ENCODE measurements around the gene CNTNAP2.

The CNTNAP2 gene

DNA sequence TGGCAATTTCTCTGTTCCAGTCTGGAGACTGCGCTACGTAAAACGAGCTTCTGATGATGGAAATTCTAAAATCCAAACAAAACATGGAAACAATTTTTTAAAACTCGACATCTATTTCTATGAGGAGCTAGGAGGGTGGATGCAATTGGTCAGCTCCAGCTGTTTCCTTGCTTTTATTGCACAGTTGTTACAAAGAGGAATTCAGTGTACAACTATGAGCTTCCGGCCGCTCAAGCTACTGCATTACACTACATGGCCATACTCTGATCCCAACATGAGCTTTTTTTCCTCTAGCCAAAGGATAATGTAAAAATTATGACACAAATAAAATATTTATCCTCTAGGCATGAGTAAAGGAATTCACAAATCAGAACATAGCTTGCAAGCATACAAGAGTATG is 2070.9 kb downstream of the CNTNAP2 start:
- DNase-seq: no peak

DNA sequence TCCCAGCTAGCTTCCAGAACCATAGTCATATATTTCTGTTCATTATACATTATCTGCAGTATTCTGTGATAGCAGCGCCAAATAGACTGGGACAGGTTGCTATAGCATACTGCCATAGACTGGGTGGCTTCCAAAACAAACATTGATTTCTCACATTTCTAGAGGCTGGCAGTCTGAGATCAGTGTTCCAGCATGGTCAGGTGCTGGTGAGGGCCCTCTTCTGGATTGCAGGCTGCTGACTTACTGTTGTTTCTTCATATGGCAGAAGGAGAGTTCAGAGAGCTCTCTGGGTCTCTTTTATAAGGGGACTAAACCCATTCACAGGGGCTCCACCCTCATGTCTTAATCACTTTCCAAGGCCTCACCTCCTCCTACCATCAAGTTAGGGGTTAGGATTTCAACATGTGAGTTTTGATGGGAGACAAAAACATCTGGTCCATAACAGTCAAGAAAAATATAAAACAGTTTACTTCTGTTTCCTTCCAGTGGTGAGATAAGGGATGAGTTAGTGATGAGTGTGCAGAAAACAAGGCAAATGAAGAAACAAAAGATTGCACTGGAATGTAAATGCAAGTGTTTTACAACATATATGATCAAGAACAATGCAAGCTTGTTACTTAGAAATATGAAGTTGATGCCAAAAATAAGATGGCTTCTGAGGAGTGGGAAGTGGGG is 2074.9 kb downstream of the CNTNAP2 start:
- no peak for DNase-seq

DNA sequence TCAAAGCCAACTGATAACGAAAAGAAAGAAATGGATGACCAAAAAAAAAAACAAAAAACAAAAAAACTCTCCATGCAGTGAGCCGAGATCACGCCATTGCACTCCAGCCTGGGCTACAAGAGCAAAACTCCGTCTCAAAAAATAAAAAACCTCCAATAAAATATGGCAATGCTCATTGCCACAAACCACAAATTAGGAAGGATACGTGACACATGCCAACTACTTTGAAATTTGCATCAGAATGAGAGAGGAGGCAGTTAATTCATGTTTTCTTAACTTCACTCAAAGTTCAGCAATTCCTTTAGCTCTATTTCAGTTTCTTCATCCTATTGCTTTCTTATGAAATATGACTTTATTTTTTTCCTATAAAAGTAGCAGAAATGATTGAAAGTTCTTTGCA is 2075.9 kb downstream of the CNTNAP2 start:
- DNase-seq: no peak

DNA sequence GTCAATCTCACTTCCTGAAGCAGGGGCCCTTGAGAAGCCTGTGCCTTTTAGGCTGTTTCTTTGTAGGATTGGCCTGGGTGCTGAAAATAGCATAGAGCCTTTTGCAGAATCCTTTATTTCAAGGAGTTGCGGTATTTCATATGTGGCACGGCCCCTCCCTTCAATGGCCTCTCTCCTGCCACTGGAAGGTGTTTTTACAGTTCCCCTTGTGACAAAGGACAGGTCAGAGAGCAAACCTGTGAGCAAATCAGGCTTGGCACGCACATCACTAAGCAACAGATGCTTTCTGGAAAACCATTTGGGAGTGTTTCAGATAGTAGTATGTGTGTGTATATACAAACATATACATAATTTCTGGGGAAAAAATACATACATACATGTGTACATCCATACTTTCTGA is 2085.4 kb downstream of the CNTNAP2 start:
- no peak for DNase-seq

DNA sequence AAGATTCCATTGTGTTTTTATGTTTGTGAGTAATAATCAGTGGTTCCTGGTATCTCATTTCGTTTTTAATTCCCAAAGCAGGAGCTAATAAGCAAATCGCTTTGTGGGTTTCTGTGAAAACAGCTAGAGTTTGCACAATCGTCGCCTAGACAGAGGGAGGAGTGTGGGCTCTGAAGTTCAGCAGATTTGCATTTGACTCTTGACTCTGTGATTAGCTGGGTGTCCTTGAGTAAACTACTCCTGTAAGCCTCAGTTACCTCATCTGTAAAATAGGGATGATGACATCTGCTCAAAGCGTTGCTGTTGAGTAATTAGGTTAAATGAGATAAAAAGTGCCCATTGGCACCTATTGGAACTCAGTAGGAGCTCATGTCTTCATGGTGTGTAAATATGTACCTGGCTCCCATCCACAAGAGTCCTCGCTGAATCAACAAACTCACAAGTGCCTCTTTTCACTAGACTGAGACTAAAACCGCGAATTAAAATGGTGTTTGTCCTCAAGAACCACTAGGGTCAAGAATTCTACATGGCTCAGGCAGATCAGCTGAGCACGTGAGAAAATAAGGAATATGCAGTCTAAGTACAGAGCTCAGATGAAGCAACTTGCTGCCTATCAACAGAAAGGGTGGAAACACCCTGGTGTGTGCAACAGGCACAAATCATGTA is 2088.2 kb downstream of the CNTNAP2 start:
- DNase-seq: no peak

DNA sequence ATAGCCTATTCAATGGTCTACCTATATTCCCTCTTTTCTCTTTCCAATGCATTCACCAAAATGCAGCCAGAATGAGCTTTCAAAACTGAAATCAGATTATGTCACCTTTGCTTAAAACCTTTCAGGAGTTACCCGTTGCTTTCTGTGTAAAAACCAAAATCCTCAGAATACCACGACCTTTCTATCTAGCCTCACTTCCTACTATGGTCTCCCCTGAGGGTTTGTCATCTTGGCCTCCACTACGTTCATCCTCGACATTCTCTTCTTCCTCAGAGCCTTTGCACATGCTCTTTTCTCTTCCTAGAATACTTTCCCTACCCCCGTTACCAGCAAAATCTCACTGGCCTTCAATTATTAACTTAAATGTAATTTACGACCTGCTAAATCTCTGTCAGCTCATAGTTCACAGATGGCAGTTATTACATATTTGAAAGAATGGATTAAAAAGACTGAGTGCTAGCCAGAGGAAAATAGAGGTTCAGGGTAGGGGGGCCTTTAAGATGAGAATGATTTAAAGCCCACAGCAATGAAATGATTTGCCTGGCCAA is 2093.1 kb downstream of the CNTNAP2 start:
- no peak for DNase-seq

DNA sequence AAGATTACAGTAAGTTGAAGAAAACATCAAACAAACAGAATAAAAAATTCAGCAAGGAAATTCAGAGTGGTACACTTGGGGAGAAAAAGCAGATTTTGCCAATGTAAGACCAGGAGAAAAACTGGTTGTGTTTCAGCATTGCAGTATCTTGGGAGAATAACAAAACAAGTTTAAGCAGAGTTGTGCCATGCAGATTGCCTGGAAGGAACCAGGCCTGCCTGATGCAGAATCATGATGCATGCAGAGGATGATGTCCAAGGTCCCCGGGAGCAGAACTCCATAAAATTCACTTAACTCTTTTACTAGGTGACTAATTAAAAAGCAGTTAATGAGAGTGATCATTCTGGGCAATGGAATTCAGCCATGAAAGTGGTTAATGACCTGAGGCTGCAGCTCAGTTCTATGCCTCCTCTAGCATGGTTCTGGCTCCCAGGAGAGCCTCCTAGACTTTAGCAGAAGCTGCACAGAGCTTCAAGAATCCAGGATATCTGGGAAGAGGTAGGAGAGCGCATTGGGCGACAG is 2094.3 kb downstream of the CNTNAP2 start:
- no peak for DNase-seq

DNA sequence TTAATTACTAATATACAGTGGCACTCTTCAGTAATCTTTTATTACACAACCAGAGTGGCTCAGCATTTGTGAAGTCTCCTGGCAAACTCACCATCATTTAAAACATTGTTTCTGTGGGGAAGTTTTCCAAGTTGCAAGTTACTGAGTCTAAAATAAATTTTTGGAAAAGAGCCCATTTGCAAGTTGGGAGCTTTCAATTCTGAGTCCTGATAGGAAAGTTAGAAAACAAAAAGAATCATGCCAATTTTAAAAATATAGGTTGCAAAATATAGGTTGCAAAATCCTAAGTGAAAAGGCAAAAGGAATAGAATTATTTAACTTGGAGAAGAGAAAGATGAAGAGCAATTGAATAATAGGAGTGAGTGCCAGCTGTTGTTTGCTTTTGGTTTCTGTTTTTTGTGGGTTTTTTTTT is 2095.1 kb downstream of the CNTNAP2 start:
- DNase-seq: no peak

DNA sequence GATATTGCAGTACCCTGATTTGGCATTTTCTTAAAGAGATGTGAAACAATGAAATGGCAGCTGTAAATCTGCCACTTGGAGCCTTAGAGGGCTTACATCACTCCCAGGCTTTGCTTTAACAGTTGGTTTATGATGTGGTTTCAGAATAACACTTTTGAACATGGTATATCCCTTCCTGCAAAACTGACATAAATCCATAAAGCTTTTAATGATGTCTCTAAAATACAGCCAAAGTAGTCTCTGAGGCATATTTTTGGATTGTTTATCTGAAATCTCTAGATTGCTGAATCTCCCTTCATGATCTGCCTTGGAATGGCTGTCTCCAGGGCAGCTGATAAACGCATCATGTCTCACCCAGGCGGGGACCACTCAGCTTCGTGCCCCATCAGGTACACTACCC is 2096.1 kb downstream of the CNTNAP2 start:
- DNase-seq: no peak

DNA sequence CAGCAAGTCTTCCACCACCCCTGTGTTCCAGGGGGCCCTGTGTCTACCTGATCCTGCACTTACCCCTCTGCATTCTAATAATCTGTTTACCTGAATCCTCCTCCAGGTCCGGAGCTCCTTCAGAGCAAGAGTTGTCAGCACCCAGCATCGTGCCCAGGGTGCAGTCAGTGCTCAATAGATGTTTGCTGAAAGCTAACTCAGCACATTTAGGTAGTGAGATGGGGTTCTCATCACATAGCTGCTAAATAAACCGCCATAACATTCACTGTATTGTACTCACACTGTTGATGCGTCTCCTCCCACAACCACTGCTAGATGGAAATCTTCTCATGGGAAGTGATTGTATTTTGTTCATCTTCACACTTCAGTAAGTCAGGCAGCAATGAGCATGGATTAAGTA is 2097.5 kb downstream of the CNTNAP2 start:
- DNase-seq: no peak

DNA sequence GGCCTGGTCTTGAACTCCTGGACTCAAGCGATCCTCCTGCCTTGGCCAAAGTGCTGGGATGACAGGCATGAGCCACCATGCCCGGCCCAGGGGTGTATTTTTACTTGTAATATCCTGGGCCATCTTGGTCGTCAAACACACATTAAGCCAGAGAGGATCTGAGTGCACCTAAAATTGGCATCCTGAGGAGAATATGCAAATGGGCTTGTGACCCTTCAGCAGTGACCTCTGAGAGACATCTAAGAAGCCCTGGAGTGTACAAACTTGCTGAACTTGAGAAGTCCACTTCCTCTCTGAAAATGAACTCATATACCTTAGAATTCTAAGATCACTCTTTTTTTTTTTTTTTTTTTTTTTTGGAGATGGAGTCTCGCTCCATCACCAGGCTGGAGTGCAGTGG is 2102.0 kb downstream of the CNTNAP2 start:
- DNase-seq: no peak

DNA sequence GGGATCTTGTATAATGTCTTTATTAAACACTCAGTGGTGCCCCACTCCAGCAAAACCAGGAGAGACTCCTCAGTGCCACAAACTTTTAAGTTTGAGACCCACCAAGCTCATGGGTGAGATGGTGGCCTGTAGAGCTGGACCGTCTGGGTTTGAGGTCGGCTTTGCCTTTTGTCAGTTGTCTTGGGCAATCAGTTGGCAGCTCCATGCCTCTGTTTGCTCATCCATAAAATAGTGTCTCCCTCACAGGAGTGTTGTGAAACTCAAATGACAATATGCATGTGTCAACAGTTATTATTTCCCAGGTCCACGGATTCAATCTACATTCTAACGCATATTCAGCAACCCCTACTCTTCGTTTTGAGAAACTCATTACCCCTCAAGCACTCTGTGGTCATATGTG is 2106.1 kb downstream of the CNTNAP2 start:
- no peak for DNase-seq

DNA sequence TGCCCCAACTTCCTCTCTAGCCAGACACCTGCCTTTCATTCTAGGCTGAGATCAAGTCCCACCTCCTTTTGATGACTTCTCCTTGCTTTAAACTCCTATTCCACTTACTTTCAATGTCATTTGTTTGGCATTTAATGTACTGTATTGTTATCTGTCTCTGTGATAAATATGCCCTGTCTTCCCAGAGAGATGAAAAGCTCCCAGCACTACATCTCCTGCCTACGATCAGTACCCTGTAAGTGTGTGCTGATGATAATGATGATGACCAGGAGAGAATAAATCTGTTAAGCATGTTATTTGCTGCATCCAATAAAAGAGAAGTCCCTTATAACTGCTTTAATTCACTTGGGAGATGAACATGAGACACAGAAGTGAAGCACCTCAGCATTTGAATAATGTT is 2106.6 kb downstream of the CNTNAP2 start:
- DNase-seq: no peak

DNA sequence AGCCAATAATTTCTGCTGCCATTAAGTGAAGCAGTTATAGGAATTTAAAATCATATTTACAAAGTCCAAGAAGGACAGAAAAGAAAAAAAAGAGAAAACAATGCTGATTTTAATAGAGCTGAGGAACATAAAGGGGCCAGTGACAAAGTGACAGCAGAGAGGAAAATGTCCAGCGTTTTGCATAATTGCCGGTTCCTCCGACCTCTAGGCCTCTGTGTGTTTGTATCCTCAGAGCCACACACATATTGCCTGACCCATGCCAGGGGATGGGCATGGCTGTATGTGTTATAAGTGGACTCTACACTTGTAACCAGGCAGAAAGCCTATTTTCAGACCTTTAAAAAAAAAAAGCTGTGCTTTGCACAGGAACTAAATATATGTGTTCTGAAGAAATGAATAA is 2107.1 kb downstream of the CNTNAP2 start:
- DNase-seq: no peak

DNA sequence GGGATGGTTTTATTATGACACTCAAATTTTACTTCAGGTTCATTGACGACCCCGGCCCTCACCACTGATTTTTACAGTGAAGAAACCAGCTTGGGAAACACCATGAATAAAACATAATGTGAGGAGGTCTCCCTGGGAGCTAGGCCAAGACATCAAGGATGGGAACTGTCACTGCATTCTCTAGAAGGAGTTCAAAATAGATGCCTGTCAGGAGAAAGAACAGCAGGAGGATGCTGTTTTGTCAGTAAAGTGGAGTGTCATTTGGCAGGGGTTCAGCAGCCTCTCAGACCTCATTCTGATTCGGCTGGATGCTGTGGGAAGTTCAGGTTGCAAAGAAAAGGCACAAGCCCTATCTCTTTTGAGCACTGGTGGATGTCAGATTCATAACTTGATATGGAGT is 2113.7 kb downstream of the CNTNAP2 start:
- no peak for DNase-seq

DNA sequence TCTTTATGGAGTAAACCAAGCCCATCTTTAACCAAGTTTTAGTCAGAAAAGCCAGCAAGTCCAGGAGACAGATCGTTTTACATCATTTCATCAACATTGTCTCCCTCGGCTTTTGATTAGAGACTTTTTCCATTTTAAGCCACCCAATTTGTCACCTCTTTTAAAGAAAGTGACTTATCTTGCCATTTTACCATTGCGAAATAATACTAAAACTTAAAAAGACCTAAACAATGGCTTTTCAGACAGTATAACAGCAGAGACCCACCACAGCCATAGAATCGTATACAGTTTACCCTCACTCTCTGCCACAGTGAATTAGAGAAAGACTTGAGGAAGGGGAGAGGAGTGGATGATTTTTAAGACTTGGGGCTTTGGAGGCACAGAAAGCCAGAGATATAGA is 2114.3 kb downstream of the CNTNAP2 start:
- no peak for DNase-seq

DNA sequence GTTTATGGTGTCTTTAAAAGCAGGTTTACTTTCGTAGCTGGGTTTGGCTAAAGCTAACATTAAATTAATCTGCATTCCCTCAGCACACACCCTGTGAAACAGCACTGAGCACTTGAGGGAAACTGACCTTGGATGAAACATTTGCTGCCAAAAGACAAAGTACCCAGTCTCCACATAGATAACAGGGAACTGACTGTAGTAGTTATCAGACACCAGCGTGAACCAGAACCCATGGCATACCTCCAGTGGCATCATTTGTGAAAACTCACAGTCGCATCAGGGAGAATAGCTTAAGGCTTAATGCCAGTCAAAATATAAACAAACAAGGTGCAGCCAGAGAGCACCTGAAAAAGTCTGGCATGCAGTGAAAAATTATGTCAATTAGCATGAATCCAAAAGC is 2116.2 kb downstream of the CNTNAP2 start:
- no peak for DNase-seq

DNA sequence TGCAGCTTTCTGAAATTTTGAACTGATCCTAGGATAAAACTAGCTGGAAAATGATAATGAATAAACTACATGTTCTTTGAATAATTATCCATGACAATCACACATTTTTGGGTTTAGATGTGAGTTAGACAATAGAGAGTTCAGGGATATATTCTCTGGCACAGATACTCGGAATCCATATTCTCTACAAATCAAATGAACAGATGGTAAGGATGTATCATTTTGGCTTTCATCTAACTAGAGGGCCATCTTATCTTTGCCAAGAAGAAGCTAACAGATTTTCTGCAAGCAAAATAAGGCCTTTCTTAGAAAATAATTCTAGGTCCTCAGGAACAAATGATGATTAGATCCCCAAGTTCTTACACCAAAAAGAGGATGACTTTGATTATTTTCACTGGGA is 2118.1 kb downstream of the CNTNAP2 start:
- DNase-seq: no peak

DNA sequence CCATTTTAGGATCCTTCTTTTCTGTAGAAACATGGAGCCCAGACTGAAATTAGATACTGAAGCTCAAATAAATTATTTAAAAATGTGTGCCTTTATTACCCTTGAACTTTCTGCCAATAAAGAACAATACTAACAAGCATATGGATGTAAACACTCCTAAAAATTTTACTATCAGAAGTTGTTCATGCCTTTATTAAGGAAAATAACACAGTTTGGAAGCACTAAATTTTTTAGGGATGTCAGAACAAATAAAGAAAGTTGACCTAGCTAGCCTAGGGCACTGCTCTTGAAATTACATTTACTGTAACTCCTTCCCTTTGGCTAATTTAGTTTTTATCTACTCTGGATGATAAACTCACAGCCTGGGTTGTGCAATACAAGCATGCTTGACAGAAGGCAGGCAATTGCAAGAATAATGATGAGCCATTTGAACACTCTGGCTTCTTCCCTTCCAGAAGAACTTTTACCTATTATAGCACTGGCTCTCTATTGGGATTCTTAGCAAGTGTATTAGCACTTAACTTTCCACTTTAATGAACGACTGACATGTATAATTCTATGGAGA is 2122.2 kb downstream of the CNTNAP2 start:
- no peak for DNase-seq

DNA sequence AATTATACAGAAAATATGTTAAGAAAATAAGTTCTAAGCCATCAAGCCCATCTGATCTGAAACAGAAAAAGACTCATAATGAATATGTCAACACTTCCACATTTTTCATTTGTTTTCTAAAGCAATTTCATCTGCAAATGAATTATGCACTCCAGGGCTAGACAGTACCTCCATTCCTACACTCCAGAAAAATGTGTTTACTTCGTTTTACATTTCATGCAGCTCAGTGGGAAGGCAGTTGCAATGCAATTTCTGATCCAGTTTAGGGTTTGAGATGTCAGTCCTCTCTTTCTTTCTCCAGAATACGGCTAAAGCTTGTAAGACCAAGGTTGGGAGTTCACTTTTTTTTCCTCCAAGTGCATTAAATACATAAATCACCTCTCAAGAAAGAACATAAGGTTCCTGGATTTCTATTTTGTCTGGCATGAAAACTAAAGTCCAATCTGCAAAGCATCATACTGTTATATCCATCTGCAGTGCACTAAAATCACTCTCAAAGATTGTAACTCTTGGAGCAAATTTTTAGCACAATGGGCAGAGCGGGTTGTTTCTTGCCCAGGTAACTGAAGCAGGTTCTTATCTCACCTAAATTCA is 2125.2 kb downstream of the CNTNAP2 start:
- DNase-seq: no peak

DNA sequence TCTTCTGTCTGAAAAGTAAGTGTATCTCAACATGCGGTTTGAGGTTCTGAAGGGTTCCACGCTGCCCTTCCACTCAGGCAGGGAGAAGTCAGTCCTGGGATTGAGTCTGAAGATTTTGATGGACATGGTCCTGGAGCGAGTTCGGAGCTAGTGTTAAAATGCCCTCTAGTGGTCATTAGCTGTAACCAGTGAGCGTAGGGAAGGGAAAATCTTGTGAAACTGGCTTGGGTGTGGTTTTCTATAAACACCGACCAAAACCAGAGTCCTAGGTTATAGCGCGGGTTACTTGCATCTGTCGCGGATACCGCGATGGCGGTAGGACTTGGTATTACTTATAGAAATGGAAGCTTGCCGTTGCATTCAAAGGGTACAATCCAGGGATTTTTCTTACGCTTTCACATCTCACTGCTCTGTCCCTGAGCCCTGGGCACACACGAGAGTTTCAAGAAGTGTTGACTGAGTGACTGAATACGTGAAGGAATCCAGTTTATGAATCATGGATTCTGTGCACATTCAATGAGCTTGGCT is 2125.8 kb downstream of the CNTNAP2 start:
- DNase-seq: peak; percentile 32 to 62

DNA sequence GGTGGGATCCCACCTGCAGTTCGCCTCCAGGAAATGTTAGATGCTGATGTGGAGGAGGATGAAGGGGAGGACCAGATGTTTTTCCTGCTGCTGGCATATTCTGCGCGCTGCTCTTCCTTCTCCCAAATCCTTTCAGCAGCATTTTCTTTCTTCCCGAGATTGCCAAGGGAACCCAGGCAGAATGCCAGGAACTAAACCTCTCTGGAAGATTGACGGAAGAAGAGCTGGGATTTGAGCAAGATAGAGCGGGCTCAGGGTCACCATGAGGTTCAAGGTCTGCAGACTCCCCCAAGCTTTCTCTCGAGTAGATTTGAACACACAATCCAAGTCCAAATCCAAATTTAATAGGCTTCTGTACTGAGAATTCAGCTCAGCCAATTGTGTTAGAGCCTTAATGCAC is 2128.8 kb downstream of the CNTNAP2 start:
- DNase-seq: no peak

DNA sequence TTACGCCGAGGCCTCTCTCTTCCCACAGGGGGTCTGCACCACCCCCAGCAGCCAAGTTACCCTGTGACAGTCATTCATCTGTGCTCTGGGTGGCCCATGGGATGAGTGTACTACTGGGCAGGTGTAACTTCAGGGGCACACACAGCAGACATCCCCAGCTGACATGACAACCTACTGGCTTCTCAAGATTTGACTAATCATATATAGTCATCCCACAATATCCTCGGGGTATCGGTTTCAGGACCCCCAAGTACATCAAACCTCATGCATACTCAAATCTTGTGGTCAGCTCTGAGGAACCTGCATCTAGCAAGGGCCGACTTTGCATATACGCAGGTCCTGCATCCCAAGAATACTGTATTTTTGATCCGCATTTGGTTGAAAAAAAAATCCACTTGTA is 2137.0 kb downstream of the CNTNAP2 start:
- DNase-seq: no peak

DNA sequence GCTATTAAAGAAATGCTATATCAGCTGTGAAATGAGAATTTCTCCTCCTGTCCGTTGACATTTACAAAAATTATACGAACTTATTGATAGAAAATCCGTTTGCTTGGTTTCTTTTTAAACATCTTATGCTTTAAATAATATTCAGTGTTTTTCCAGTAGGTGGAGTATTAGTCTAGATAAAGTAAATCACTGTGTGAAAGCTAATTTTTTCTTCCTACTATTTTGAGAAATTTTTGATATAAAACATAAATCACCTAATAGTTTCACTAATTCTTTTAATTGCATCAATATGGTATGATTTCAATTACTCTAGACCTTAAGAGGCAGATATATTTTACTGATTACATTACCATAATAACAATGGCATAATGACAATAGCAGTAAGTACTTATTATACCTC is 2138.7 kb downstream of the CNTNAP2 start:
- DNase-seq: no peak

All from NCI-H1930 (cell line).